Measurements from ENCODE around the gene BUB1.
"Not testable (repeated sequence)": the region's sequence is repeated elsewhere in the genome, so short reads cannot be mapped to it uniquely, and the experiment has no call there.

The BUB1 gene

DNA sequence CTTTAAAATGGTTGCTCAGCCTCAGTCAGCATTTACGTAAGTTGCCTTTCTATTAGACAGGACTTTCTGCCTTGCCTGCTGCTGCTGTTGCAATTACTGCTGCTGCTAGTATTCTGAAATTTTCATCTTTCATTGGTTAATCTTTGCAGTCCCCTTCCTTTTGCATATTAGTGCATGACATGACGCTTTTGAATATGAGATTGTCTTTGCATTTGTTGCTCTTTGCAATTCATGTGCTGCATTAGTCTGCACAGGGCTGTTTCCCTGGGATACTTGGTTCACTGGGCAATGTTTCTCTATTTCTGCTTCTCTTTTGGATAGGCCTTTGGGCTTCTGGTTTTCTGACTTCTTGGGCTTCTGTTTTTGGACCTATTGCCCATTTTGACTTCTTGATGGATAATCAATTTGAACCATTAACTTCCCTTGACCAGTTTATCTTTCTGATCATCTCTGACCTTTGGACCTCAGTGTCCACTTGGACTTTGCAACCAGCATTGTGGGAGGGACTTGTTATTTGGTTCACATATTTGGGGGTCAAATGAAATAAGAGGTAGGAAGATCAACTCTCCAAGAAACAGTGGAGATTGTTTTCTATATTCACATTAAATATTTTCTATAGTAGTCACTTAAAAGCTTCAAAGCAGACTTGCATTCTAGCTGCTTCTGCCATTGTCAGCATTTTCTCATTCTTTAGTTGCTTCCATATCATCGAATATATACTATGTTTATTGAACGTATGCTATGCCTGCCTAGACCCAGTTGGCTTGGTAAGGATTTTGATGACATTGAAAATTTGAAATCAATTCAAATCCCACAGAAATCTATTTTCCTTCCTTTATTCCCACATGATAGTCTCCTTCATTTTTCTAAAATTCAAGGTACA, 12.5 kb upstream of the BUB1 start:
- no peak for DNase-seq

DNA sequence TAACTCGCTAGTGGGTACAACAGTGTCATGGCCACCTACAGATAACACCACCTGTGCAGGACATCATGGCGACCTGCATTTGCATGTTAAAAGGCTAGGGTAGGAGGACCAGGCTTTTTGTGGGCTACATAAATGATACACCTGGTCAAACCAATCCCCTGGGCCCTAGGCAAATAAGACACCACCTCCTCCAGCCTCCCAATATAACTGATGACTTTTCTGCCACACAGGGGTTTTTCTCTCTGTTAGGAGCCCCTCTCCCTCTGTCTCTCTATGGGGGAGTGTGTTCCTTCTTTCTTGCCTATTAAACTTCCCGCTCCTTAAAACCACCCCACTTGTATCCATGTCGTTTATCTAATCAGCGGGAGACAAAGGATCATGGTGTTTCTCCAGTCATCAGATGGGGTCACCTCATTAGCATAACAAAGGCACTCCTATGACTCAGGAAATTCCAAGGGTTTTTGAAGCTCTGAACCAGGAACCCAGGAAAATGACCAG, 10.8 kb upstream of the BUB1 start:
- no peak for DNase-seq

DNA sequence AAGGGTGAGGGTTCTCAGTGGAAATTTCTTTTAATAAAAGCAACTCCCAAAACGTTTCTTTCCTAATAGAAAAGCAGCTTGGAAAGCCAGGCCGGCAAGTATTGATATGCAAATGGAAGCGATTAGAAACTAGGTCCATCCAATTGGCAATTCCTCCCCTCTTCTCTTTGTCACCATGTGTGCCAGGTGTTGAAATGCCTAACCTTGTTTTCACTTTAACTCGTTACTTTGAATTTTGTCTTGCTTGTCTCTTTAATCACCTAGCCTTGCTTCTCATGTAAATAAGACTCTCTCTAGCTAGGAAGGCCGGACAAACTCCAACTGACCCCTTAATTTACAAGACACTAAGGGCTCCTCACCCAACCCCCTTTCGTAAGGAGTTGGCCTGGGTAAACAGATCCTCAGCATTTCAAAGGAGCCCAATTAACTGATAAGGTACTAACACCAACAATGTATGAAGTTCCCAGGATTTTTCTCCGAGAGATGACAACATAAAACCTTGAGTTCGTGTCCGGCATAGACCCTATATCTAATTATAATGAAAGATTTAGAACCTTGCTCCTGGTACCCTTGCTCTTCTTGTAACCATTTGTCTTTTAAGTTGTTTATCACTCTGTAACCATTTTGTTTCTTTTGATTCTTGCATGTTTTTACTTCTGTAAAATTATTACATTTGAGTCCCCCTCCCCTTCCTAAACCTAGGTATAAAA, 10.1 kb upstream of the BUB1 start:
- not testable (repeated sequence) for DNase-seq

DNA sequence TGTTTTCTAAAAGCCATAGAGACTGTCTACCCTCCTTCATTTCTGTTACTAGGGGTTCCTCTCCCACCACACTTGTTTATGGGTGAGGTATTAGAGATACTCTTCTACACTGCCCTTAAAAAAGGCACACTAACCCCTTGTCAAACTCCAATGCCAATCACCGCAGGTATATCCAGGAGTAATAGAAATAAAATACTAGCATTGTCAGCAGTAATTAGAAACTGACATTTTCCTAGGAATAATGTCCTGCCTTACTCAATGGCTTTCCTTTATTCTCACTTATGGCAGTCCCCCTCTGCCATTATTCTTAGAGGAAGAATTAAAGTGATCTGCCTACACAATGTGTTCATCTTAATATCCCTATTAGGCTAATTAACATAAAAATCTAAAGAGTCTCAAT, 5.0 kb upstream of the BUB1 start:
- no peak for DNase-seq

DNA sequence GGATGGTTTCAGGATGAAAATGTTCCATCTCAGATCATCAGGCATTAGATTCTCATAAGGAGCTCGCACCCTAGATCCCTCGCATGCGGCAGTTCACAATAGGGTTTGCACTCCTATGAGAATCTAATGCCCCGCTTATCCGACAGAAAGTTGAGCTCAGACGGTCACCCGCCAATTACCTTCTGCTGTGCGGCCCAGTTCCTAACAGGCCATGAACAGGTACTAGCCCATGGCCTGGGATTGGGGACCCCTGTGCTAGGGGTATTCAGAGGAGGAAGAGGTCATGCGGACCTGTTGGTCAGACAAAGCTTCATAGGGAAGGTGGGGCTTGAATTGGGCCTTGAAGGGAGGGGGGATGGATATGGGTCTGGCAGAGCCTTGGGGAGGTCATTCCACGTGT, 4.4 kb upstream of the BUB1 start:
- no peak for DNase-seq

DNA sequence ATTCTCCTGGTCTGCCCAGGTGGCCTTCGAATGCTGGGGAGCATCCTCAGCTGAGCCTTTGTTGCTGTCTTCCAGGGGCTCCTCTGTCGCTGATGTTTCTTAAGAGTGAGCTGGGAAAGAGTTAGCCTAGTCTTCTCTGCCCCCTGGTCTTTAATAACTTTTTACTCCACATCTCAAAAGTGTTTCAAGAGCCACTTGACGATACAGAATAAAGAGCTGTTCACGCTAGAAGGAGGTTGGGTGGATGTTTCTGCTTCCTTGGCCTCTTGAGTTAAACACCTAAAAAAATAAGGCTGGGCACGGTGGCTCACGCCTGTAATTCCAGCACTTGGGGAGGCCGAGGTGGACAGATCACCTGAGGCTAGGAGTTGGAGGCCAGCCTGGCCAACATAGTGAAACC, 2.8 kb upstream of the BUB1 start:
- DNase-seq = no peak

DNA sequence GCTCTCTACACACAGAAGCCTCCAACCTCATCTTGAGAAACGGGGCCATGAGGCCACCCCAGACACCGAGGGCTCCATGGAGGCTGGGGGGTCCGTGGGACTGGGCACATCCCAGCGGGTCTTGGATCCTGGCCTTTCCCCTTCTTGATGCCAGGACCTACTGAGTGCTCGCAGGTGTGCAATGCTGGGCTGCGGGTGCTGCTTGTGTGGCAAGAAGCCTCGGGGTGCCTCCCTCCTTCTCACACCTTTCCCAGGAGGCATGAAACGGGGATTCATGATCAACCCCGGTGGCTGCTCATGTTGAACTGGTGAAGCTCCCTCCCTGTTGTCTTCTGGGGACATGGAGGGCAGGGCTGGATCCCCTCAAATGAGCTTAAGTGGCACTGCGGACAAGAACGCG, 2.0 kb upstream of the BUB1 start:
- DNase-seq = no peak

DNA sequence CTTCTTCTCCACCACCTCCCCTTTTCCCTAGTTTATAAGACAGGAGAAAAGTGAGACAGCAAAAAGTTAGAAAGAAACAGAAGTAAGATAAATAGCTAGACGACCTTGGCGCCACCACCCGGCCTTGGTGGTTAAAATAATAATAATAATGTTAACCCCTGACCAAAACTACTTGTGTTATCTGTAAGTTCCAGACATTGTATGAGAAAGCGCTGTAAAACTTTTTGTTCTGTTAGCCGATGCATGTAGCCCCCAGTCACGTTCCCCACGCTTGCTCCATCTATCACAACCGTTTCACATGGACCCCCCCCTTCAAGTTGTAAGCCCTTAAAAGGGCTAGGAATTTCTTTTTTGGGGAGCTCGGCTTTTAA, 1.5 kb upstream of the BUB1 start:
- DNase-seq = peak; percentile 16

DNA sequence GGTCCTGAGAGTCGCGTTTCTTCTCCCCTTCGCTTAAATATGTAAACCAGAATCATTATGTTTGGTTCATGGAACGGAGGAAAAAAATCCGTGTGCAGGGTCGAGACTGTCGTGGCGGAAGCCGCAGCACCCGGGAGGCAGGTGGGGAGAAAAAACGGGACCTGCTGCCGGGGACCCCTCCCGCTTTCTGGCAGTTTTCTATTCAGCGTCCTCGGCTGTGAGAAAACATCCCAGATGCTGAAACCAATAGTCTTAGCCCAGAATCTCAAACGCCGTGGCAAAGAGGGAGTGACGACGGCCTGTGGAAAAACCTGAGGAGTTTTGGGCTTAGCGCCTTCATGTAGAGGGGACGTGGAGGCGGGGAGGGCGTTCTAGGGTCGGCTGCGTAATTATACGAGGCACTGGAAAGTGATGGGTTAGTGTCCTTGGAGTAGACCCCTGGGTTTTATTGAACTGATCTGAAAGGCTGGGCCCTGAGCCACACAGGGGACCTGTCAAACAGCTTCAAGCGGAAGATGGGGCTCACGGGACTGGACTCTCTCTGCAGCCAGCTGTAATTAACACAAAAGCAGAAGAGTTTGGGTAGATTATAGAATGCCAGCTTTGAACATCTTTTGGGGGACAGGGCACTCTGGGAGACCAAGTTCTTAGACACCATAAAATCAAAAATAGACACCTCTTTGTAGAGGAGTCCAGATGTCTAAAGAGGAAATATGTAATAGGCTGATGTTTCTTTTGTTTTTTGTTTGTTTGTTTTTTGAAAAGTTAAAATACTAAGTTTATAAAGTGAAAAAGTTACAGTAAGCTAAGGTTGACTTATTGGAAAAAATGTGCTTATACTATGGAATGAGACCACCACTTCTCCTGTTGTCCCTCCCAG, 834 bp upstream of the BUB1 start:
- DNase-seq = peak; percentile 25

DNA sequence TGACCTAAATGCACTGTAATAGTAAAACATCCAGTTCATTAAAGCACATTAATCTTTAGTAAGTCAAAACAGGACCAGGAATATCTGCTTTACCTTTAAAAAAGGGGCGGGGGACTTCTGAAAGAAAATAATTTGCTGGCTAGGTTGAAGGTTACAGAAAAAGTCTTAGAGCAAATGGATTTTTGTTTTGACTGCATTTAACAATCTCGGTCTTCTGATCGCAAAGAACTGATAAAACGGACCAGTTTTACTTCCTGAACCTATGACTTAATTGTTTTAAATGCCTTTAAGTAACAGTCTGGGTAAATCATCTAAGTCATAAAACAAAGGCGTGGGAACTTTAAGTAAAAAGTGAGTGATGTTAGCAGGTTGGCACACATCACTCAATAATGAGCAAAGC, 783 bp downstream of the BUB1 start:
- DNase-seq = no peak

DNA sequence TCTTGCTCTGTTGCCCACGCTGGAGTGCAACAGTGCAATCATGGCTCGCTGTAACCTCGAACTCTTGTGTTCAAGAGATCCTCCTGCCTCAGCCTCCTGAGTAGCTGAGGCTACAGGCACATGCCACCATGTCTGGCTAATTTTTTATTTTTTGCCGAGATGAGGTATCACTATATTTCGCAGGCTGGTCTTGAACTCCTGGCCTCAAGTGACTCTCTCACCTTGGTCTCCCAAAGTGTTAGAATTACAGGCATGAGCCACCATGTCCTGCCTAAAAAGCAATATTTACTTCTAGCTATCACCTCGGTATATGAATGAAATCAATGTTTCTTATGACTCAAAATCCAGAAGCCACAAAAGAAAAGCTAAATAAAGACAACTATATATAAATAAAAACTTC, 2.2 kb downstream of the BUB1 start:
- no peak for DNase-seq

DNA sequence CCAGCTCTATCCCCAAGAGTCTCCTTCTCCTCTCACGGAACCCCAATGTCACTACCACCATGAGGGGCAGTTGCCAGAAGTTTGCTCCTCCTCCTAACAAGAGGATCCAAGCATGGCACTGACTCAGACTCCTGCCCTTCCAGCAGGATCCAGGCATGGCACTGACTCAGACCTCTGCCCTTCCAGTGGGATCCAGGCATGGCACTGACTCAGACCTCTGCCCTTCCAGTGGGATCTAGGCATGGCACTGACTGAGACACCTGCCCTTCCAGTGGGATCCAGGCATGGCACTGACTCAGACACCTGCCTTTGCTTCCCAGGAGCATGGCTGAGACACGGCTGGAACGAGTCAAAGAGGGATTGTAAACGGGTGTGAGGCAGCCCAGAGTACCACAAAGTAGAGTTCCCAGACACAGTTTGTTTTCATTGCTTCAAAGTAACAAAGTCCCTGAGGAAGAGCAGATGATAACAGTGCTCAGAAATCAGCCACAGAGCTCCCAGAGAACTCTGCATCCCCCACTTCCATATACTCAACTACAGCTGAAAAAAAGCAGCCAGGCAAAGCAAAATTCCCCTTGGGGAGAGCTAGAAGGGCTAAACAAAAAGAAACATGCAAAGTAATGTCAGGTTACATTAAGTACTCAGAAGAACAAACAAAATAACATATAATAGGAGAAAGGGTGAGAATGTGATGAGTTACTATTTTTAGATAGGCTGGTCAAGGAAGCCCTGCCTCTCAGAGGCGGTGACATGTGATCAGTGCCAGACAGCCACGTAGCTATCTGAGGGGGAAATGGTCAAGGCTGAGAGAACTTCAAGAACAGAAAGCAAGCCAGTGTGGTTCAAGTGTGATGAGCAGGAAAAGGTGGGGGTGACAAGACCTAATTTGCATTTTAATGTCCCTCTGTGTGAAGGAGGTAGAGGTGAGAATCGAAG, 3.0 kb downstream of the BUB1 start:
- DNase-seq = peak; percentile 53

DNA sequence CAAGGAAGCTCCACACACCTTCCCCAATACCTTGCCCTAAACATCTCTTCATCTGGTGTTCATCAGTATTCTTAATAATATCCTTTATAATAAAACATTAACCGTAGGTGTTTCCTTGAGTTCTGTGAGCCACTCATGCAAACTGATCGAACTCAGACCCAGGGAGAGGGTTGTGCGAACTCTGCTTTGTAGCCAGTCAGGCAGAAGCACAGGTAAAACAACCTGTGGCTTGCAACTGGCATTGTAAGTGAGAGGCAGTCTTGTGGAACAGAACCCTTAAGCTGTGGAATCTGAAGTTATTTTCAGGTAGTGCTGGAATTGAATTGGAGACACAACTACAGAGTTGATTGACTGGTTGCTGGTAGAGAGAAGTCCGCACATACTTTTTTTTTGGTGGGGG, 4.7 kb downstream of the BUB1 start:
- DNase-seq = no peak

DNA sequence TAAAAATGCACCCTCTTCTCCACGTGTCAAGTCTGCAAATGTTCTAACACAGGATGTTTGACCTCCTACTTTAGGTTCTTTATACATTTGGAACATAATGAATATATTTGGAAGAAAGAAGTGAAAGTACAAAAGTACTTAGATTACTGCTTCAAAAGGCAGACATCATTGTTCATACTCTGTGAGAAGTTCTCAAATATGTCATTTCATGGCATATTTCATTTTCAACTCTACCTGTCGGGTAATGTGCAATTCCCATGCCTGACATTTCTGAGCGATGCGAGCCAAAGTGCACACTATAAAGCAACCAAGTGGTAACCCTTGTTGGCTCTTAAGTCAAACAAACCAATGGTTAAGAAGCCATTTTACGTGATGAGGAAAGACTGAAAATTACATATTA, 7.0 kb downstream of the BUB1 start:
- DNase-seq = no peak

DNA sequence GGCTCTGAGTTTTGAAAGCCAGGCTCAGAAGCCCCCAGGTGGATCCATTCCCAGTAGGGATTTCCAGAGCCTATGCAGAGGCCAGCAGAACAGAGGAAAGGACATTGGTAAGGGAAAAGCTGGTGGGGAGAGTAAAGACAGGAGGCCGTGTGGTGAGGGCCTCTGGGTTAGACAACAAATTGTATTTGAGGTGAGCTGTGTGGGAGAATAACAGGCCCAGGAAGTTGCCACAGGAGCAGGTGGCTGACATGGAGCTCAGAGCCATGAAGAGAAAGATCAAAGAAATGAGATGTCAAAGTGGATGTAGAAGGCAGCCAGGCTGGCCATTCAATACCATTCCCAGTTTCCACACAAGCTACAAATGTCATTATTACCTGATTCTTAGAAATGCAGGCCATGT, 8.8 kb downstream of the BUB1 start:
- DNase-seq = no peak

DNA sequence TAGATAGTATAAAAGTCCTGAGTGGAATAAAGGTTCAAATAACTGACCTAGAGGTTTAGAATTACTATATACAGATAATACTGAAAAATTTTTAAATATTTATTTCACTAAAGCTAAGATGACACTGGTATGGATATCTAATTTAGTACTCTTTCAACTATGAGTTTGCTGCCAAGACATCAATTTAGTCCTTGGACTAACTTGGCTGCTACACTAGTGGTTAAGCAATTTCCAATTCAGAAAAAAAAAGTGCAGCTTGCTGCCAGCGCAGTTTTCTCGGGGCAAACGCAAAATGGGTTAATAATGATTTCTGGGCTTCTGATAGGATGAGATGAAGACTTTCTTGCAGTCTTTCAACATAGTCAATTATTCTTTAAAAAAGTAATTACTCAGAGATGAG, 10.8 kb downstream of the BUB1 start:
- no peak for DNase-seq

DNA sequence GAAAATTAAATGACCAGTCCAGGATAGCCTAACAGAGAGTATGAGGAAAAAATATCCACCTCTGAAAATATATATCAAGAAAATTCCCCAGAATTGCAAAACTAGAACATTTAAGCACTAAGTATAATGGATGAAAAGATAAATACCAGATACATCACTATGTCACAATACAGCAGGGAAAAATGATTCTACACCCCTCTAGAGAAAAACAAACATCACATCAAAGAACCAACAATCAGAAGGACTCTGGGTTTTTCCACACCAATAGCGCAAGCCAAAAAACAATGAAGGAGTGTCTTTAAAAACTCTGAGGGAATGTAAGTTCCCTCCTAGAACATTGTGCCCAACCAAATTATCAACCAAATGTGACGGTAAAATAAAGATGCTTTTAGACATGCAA, 13.7 kb downstream of the BUB1 start:
- DNase-seq = no peak

DNA sequence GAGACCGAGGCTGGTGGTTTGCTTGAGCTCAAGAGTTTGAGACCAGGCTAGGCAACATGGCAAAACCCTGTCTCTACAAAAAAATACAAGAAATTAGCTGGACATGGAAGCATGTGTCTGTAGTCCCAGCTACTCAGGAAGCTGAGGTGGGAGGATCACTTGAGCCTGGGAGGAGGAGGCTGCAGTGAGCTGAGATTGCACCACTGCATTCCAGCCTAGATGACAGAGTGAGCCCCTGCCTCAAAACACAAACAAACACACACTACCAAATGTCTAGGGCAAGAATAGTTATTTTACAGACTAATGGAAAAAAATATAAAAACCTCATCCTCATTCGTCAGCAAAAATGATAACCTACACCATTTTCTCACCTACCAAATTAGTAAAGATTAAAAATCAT, 15.3 kb downstream of the BUB1 start:
- peak; percentile 47 for DNase-seq

DNA sequence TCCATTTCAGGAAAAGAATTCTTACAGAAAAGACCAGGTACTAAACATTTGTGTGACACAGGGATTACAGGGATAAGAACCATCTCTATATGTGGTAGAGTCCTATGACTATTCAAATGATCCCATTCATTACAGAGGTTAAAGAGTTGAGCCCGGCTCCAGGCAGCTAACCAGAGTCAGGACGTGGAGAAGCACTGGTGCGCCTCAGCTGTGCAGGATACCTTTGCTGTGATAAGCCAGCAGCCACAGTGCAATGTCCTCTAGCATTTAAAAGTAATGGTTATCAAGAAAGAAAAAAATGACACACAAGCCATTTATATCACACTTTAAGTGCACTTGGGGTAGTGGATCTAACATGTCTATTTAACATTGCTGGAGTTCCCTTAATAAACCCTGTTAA, 17.3 kb downstream of the BUB1 start:
- DNase-seq = no peak

DNA sequence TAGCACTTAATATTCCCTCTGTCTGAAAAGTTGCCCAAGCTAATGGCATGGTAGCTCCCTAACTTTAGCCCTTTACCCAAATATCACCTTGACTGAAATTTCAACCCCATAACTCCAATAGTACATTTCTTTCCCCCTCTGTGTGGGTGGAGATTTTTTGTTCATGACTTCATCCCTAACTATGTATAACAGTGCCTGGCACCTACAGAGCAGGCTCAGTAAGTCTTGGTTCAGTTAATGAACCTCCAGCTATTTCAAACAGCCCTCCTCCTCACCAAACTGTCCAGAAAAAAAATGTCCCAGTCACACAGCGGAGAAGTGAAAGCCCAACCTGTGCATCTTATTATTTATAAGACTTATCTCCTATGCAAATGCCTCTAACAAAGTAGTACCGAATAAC, 18.6 kb downstream of the BUB1 start:
- DNase-seq = peak; percentile 41

DNA sequence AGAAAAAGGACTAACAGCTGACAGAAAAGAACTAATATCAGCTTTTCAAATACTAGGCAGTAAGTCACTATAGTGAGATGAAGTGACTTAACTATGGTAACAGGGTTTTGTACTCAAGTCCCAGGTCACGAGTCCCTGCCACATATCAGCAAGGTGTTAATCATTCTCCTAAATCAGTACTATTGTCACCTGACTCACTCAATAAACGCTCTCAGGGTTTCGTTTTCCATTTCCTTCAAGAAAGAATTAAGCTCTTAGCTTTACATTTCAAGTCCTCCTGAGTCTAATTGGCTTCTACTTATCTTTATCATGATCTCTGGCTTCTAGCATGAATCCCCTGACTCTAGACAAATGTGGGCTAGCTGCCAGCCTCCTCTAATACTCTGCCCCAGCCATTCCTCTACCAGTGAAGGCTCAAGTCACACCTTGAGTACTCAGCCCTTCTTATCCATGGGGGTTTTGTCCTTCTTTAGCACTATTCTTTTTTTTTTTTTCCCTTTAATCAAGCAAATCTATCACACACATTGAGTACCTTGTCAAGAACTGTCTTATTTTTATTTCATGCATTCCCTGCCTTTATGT, 20.0 kb downstream of the BUB1 start:
- DNase-seq = no peak

DNA sequence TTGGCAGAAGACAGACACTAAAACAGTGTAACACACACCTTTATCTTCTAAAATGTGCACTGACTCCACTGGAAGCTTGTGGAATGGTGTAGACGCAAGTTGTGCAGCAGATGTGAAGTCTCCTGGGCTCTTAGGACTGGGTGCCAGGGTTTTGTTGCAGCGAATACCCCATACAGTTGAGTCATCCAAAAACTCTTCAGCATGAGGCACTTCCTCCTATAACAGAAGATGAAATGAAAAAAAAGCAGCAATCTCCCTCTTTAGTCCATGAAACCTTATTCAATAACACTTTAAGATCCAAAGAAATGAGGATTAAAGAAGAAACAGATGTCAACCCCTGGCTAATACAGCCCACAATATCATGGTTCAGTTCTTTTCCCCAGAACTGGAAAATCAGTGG, 22.2 kb downstream of the BUB1 start:
- peak; percentile 36 for DNase-seq

Data from EL (cell line).